ENCODE data around the gene SORCS2.

- TF ChIP-seq CTCF (IDR thresholded peaks at IDR 0.05) (no peak), POLR2A (IDR thresholded peaks at IDR 0.05) (no peak)
Observed at GRCh38 chr4:7286798-7287197, 94.5 kb downstream of the SORCS2 start.

Data from esophagus squamous epithelium (tissue), 4 donors.